Measurements from ENCODE around the gene AP4E1.
A peak's percentile ranks its signal among the peaks of the same experiment; 100 is the strongest.
"Not testable (repeated sequence)": the region's sequence is repeated elsewhere in the genome, so short reads cannot be mapped to it uniquely, and the experiment has no call there.

Gene AP4E1

DNA sequence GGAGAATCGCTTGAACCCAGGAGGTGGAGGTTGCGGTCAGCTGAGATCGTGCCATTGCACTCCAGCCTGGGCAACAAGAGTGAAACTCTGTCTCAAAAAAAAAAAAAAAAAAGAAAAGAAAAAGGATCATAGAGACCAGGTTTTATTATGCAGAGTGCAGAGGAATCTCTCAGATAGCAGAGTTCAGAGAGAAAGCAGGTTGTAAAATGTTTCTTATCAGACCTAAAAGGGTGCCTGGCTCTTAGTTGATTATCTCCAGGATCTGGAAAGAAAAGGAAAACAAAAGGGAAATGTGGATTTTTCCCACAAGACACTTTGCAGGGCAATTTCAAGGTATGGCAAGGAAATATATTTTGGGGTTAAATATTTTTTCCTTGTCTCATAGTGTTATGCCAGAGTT, 33.2 kb upstream of the AP4E1 start:
- H3K27me3 ChIP-seq (ENCODE audit: control insufficient read depth in 3 of 3, insufficient read depth in 3 of 3, low read depth in 1 of 3, low read length in 3 of 3); H3K4me2 ChIP-seq (ENCODE audit: insufficient read depth, low read length, poor library complexity, severe bottlenecking); H3K4me1 ChIP-seq (ENCODE audit: control insufficient read depth in 2 of 2, insufficient read depth in 1 of 2, low read depth in 1 of 2, low read length in 2 of 2); H3K36me3 ChIP-seq (replicated peaks in 1 of 2; ENCODE audit: control insufficient read depth in 2 of 2, insufficient read depth in 2 of 2, low read length in 2 of 2); H3K14ac ChIP-seq (ENCODE audit: low read length); H3K9ac ChIP-seq (ENCODE audit: low read depth, low read length, poor library complexity); DNase-seq (ENCODE audit: low spot score); H2BK120ac ChIP-seq (ENCODE audit: low read depth, low read length); H2BK5ac ChIP-seq (ENCODE audit: low read length); H2AFZ ChIP-seq (ENCODE audit: low read length); H3K4ac ChIP-seq (ENCODE audit: low read length); H3K4me3 ChIP-seq (ENCODE audit: low read length in 2 of 2); H3K79me1 ChIP-seq (ENCODE audit: low read depth, low read length); H3K23ac ChIP-seq (ENCODE audit: low read depth, low read length, poor library complexity); H2BK15ac ChIP-seq (ENCODE audit: low read length); H3K18ac ChIP-seq (ENCODE audit: low read length); H3K27ac ChIP-seq (replicated peaks; ENCODE audit: low read length); H2AK5ac ChIP-seq (ENCODE audit: low read depth, low read length); H4K8ac ChIP-seq (ENCODE audit: low read depth, low read length); H4K91ac ChIP-seq (ENCODE audit: low read depth, low read length, poor library complexity); H2BK12ac ChIP-seq (ENCODE audit: low read length); H3K9me3 ChIP-seq (replicated peaks in 1 of 2; ENCODE audit: control insufficient read depth in 2 of 2, insufficient read depth in 1 of 2, low read depth in 1 of 2, low read length in 2 of 2): not testable (repeated sequence)
- no CpG with 5 or more reads among the region's 3 CpGs for WGBS, 2 donors (ENCODE audit: extremely low coverage in 2 of 2, insufficient read length in 2 of 2, insufficient replicate concordance in 1 of 2)

GRCh38 chr15:50876260-50876988, 32.1 kb upstream of the AP4E1 start:
- Histone ChIP-seq H3K23ac (ENCODE audit: low read depth, low read length, poor library complexity) (no peak overlapping the region), H3K4me3 (ENCODE audit: low read length in 2 of 2) (peak overlapping the region in 1 of 2 donors; percentile 13), H3K36me3 (replicated peaks in 1 of 2; ENCODE audit: control insufficient read depth in 2 of 2, insufficient read depth in 2 of 2, low read length in 2 of 2) (no peaks in the 10 kb centered on the region), H3K4me2 (ENCODE audit: insufficient read depth, low read length, poor library complexity, severe bottlenecking) (no peak overlapping the region), H2AFZ (ENCODE audit: low read length) (peak overlapping the region; percentile 90), H4K91ac (ENCODE audit: low read depth, low read length, poor library complexity) (no peak overlapping the region), H3K18ac (ENCODE audit: low read length) (no peak overlapping the region), H3K79me1 (ENCODE audit: low read depth, low read length) (no peaks in the 10 kb centered on the region), H3K9me3 (replicated peaks in 1 of 2; ENCODE audit: control insufficient read depth in 2 of 2, insufficient read depth in 1 of 2, low read depth in 1 of 2, low read length in 2 of 2) (no peaks in the 10 kb centered on the region), H2BK5ac (ENCODE audit: low read length) (no peak overlapping the region), H3K27ac (replicated peaks; ENCODE audit: low read length) (no peak overlapping the region), H2BK15ac (ENCODE audit: low read length) (no peak overlapping the region), H2AK5ac (ENCODE audit: low read depth, low read length) (no peak overlapping the region), H2BK12ac (ENCODE audit: low read length) (no peak overlapping the region), H3K4ac (ENCODE audit: low read length) (no peak overlapping the region), H4K8ac (ENCODE audit: low read depth, low read length) (no peak overlapping the region), H3K9ac (ENCODE audit: low read depth, low read length, poor library complexity) (no peak overlapping the region), H3K14ac (ENCODE audit: low read length) (no peak overlapping the region), H3K4me1 (ENCODE audit: control insufficient read depth in 2 of 2, insufficient read depth in 1 of 2, low read depth in 1 of 2, low read length in 2 of 2) (no peaks in the 10 kb centered on the region), H2BK120ac (ENCODE audit: low read depth, low read length) (no peak overlapping the region), H3K27me3 (ENCODE audit: control insufficient read depth in 3 of 3, insufficient read depth in 3 of 3, low read depth in 1 of 3, low read length in 3 of 3) (no peaks in the 10 kb centered on the region)
- no CpG with 5 or more reads among the region's 19 CpGs for WGBS, 2 donors (ENCODE audit: extremely low coverage in 2 of 2, insufficient read length in 2 of 2, insufficient replicate concordance in 1 of 2)
- no peak for DNase-seq (ENCODE audit: low spot score)

DNA sequence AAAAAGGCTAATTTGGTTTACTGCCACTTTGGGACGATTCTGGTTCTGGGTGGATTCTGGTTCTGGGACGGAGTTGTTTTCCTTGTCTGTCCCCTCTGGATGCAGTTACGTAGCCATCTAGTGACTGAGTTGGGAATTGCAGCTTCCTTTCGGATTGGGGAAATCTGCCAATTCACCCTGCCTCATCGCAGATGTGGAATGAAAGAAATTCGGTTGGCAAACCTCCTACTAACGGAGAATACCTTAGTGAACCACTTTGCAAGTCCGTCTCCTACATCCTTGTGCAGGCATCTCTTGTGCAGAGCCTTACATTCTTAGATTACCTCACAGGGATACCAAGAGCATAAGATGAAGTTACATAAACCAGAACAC, 31.5 kb upstream of the AP4E1 start:
- DNase-seq (ENCODE audit: low spot score) = peak; percentile 87
- Histone ChIP-seq H3K14ac (ENCODE audit: low read length) (no peak overlapping the region), H3K4me3 (ENCODE audit: low read length in 2 of 2) (peak overlapping the region in 1 of 2 donors; percentile 13), H2BK120ac (ENCODE audit: low read depth, low read length) (no peak overlapping the region), H2BK15ac (ENCODE audit: low read length) (no peak overlapping the region), H2BK5ac (ENCODE audit: low read length) (no peak overlapping the region), H3K18ac (ENCODE audit: low read length) (no peak overlapping the region), H2AK5ac (ENCODE audit: low read depth, low read length) (no peak overlapping the region), H4K91ac (ENCODE audit: low read depth, low read length, poor library complexity) (no peak overlapping the region), H3K27ac (replicated peaks; ENCODE audit: low read length) (no peak overlapping the region), H3K79me1 (ENCODE audit: low read depth, low read length) (no peaks in the 10 kb centered on the region), H3K4me1 (ENCODE audit: control insufficient read depth in 2 of 2, insufficient read depth in 1 of 2, low read depth in 1 of 2, low read length in 2 of 2) (no peaks in the 10 kb centered on the region), H2AFZ (ENCODE audit: low read length) (peak overlapping the region; percentile 90), H4K8ac (ENCODE audit: low read depth, low read length) (no peak overlapping the region), H2BK12ac (ENCODE audit: low read length) (no peak overlapping the region), H3K9me3 (replicated peaks in 1 of 2; ENCODE audit: control insufficient read depth in 2 of 2, insufficient read depth in 1 of 2, low read depth in 1 of 2, low read length in 2 of 2) (no peaks in the 10 kb centered on the region), H3K9ac (ENCODE audit: low read depth, low read length, poor library complexity) (no peak overlapping the region), H3K4me2 (ENCODE audit: insufficient read depth, low read length, poor library complexity, severe bottlenecking) (no peak overlapping the region), H3K4ac (ENCODE audit: low read length) (no peak overlapping the region), H3K27me3 (ENCODE audit: control insufficient read depth in 3 of 3, insufficient read depth in 3 of 3, low read depth in 1 of 3, low read length in 3 of 3) (no peaks in the 10 kb centered on the region), H3K36me3 (replicated peaks in 1 of 2; ENCODE audit: control insufficient read depth in 2 of 2, insufficient read depth in 2 of 2, low read length in 2 of 2) (no peaks in the 10 kb centered on the region), H3K23ac (ENCODE audit: low read depth, low read length, poor library complexity) (no peak overlapping the region)
- no CpG with 5 or more reads among the region's 8 CpGs for WGBS, 2 donors (ENCODE audit: extremely low coverage in 2 of 2, insufficient read length in 2 of 2, insufficient replicate concordance in 1 of 2)

DNA sequence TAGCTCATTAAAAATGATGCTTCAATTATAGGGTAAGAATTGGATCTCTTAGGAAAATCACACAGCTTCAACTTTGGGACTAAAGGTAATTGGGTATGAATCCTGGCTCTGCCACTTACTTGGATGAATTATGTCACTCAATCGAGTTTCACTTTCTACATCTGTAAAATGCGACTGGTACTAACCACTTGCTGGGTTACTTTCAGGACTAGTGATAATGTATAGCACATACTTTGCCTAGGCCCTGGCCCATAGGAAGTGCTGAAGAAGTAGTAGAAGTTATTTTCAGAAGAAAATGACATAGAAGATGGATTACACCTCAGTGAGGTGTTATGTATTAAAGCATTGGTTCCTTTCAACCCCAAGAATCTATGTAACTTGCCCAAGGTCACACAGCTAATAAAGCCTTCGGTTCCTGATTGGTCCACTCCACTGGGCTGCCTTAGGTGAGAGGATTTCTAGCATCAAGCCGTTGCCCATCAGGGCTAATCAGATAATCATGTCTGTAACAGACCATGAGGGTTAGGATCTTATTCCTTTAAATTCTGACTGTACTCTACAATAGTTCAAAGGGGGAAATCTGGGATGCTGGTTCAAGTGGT, 29.4 kb upstream of the AP4E1 start:
- no peaks in the 10 kb centered on the region for H3K79me1 ChIP-seq (ENCODE audit: low read depth, low read length)
- DNase-seq (ENCODE audit: low spot score) = no peak
- H2BK15ac ChIP-seq (ENCODE audit: low read length) = no peak overlapping the region
- no peaks in the 10 kb centered on the region for H3K27me3 ChIP-seq (ENCODE audit: control insufficient read depth in 3 of 3, insufficient read depth in 3 of 3, low read depth in 1 of 3, low read length in 3 of 3)
- no CpG with 5 or more reads among the region's 4 CpGs for WGBS, 2 donors (ENCODE audit: extremely low coverage in 2 of 2, insufficient read length in 2 of 2, insufficient replicate concordance in 1 of 2)
- H3K14ac ChIP-seq (ENCODE audit: low read length) = no peak overlapping the region
- H3K4me1 ChIP-seq (ENCODE audit: control insufficient read depth in 2 of 2, insufficient read depth in 1 of 2, low read depth in 1 of 2, low read length in 2 of 2) = no peaks in the 10 kb centered on the region
- H3K4me3 ChIP-seq (ENCODE audit: low read length in 2 of 2) = no peak overlapping the region
- no peak overlapping the region for H3K18ac ChIP-seq (ENCODE audit: low read length)
- H3K27ac ChIP-seq (replicated peaks; ENCODE audit: low read length) = no peak overlapping the region
- H2AFZ ChIP-seq (ENCODE audit: low read length) = no peak overlapping the region
- H3K9ac ChIP-seq (ENCODE audit: low read depth, low read length, poor library complexity) = no peak overlapping the region
- H3K4me2 ChIP-seq (ENCODE audit: insufficient read depth, low read length, poor library complexity, severe bottlenecking) = no peak overlapping the region
- H4K91ac ChIP-seq (ENCODE audit: low read depth, low read length, poor library complexity) = no peak overlapping the region
- no peak overlapping the region for H2BK120ac ChIP-seq (ENCODE audit: low read depth, low read length)
- H4K8ac ChIP-seq (ENCODE audit: low read depth, low read length) = no peak overlapping the region
- no peak overlapping the region for H2BK12ac ChIP-seq (ENCODE audit: low read length)
- H2AK5ac ChIP-seq (ENCODE audit: low read depth, low read length) = no peak overlapping the region
- H3K9me3 ChIP-seq (replicated peaks in 1 of 2; ENCODE audit: control insufficient read depth in 2 of 2, insufficient read depth in 1 of 2, low read depth in 1 of 2, low read length in 2 of 2) = no peaks in the 10 kb centered on the region
- H3K36me3 ChIP-seq (replicated peaks in 1 of 2; ENCODE audit: control insufficient read depth in 2 of 2, insufficient read depth in 2 of 2, low read length in 2 of 2) = no peaks in the 10 kb centered on the region
- H3K4ac ChIP-seq (ENCODE audit: low read length) = no peak overlapping the region
- no peak overlapping the region for H2BK5ac ChIP-seq (ENCODE audit: low read length)
- H3K23ac ChIP-seq (ENCODE audit: low read depth, low read length, poor library complexity) = no peak overlapping the region

All from neuronal stem cell (in vitro differentiated cells).